GM12875 (cell line): ENCODE data around the gene NCL.

Source experiments
- H3K4me3 ChIP-seq: one replicate; pipeline ENCODE4 v1.5.1; 2011; ENCODE audit warnings: low read depth, low read length, control low read depth
- CTCF ChIP-seq: IDR thresholded peaks from 2 replicates; pipeline ENCODE4 v1.5.1; 2011; ENCODE audit warnings: low read depth, mild to moderate bottlenecking, control low read depth, inconsistent platforms, low read length, moderate library complexity, borderline replicate concordance; ENCODE audit not compliant: insufficient read depth

Gene NCL

GRCh38 chr2:231490801-231491200, 26.5 kb upstream of the NCL start:
- TF ChIP-seq CTCF = no peak

GRCh38 chr2:231489990-231490389, 25.7 kb upstream of the NCL start:
- peak; percentile 33; the same call in 1 of the 2 replicates for TF ChIP-seq CTCF
- no peak overlapping the region for H3K4me3 ChIP-seq

More at GRCh38 chr2:231490801-231491200, 26.5 kb upstream of the NCL start:
- H3K4me3 ChIP-seq = no peak overlapping the region

- TF ChIP-seq CTCF = no peak
- H3K4me3 ChIP-seq = no peak overlapping the region
Observed at GRCh38 chr2:231488331-231488730, 24.0 kb upstream of the NCL start.

- no peak overlapping the region for H3K4me3 ChIP-seq
- TF ChIP-seq CTCF = no peak
Observed at GRCh38 chr2:231486851-231487596, 22.7 kb upstream of the NCL start.

GRCh38 chr2:231483398-231484329, 19.4 kb upstream of the NCL start:
- H3K4me3 ChIP-seq = no peak overlapping the region
- TF ChIP-seq CTCF = no peak

- peak; percentile 96 for TF ChIP-seq CTCF
- no peak overlapping the region for H3K4me3 ChIP-seq
Observed at GRCh38 chr2:231482806-231483391, 18.6 kb upstream of the NCL start.
